Activated gamma-delta T cell treated with anti-CD3 and anti-CD28 coated beads, Interleukin-2, amount 50 U/mL, for 16 hours (primary cell): ENCODE results near the gene MYCT1.
"Not testable (repeated sequence)": the region's sequence is repeated elsewhere in the genome, so short reads cannot be mapped to it uniquely, and the experiment has no call there.

Experiments used
- DNase-seq: peaks from one replicate; pipeline ENCODE4 v3.0.0-alpha.2; 2020; ENCODE audit warnings: low read depth

MYCT1 gene, protein sequence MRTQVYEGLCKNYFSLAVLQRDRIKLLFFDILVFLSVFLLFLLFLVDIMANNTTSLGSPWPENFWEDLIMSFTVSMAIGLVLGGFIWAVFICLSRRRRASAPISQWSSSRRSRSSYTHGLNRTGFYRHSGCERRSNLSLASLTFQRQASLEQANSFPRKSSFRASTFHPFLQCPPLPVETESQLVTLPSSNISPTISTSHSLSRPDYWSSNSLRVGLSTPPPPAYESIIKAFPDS

DNA sequence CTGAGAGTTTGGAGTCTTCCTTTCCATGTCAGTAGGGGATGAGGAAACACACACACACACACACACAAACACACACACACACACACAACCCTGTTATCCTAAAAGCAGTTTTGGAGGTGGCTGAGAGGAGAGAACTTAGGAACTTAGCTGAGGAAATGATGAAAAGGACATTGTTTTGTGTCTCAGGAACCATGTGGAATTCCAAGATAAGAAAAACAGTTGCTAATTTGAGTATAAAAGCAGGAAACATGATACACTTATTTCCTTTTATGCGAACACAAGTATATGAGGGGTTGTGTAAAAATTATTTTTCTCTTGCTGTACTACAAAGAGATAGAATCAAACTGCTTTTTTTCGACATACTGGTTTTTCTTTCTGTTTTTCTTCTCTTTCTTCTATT, at the start of gene MYCT1:
MYCT1 (plus strand) TSS at position 264 of the 400 bp plus-strand sequence; CDS start at position 270, 6 bp downstream.
- DNase-seq: no peak

- no peak for DNase-seq
Observed at GRCh38 chr6:152648105-152648504, 49.6 kb upstream of the MYCT1 start.

DNA sequence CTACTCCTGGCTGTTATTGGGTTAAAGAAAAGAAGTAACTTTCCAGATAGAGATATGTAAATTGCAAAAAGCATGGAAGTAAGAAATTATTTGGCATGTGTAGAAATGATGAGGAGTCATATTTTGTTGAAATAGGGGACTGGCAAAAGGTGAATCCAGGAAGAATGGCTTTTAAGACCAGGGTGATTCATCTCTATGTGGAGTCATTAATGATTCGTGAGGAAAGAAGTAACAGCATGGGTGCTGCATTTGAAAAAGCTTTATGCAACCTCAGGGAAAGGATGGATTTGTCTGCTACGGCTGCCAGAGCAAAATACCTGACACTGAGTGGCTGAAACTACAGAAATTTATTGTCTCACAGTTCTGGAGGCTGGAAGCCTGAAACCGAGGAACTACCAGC, 45.7 kb upstream of the MYCT1 start:
- DNase-seq: no peak

- no peak for DNase-seq
Observed at GRCh38 chr6:152661776-152662175, 35.9 kb upstream of the MYCT1 start.

DNA sequence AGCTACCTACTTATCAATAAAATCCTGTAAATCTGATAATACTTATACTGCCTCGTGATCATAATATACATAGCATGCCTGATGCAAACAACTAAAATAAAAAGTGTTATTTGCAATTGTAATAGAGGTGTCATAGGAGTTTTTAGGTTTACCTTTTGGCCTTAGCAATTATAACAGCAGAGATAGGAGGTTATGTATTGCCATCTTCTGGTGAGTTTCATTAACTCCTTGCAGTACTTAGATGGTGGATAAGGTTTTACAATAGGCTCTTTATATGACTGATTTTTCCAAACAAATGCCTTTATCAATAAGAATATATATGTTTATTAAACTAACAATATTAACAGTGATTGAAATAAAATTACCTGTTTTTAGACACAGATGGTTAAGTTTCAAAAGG, 27.8 kb upstream of the MYCT1 start:
- DNase-seq: no peak

- no peak for DNase-seq
Observed at GRCh38 chr6:152671171-152671570, 26.5 kb upstream of the MYCT1 start.

GRCh38 chr6:152673236-152673635, 24.5 kb upstream of the MYCT1 start:
- no peak for DNase-seq

- no peak for DNase-seq
Observed at GRCh38 chr6:152680151-152680550, 17.5 kb upstream of the MYCT1 start.

DNA sequence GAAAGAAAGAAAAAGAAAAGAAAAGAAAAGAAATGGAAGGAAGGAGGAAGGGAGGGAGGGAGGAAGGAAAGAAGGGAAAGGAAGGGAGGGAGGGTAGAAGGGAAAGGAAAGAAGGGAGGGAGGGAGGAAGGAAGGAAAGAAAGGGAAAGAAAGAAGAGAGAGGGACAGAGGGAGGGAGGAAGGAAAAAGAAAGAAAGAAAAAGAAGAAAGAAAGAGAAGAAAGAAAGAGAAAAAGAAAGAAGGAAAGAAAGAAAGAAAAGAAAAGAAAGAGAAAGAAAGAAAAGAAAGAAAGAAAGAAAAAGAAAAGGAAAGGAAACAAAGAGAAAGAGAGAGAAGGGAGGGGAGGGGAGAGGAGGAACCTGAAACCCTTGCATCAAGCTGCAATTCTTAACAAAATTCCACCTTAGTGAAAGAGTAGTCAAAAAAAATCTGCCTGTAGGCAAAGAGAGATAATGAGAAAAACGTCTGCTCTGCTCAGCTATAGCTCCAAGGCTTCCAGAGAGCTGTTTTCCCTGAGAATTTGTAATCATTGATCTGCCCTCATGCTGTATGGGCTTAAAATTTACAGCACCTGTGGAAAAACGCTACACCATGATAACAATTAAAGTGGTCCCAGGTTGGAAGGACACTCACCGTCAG, 16.7 kb upstream of the MYCT1 start:
- no peak for DNase-seq

GRCh38 chr6:152682141-152682540, 15.6 kb upstream of the MYCT1 start:
- DNase-seq: no peak

DNA sequence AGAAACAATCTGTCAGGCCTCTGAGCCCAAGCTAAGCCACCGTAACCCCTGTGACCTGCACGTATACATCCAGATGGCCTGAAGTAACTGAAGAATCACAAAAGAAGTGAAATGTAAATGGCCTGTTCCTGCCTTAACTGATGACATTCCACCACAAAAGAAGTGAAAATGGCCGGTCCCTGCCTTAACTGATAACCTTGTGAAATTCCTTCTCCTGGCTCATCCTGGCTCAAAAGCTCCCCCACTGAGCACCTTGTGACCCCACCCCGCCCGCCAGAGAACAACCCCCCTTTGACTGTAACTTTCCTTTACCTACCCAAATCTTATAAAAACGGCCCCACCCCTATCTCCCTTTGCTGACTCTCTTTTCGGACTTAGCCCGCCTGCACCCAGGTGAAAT, 14.8 kb upstream of the MYCT1 start:
- DNase-seq: not testable (repeated sequence)

DNA sequence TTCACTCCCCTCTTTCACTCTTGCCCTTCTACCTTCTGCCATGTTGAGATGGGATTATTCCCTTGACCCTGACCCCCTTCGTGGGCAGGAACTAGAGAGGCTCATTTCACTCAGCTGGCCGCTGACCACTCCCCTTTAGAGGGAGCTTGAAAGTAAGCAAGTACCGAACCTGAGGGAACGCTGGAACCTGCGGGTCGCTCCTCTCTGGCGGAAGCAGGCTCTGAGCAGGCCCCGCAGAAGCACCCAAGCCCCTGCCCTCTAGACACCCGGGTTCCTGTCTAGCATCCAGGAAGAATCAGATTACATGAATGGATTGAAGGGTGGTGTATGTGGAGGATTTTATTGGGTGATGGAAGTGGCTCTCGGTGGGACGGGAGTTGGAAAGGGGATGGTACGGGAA, 11.9 kb upstream of the MYCT1 start:
- no peak for DNase-seq

DNA sequence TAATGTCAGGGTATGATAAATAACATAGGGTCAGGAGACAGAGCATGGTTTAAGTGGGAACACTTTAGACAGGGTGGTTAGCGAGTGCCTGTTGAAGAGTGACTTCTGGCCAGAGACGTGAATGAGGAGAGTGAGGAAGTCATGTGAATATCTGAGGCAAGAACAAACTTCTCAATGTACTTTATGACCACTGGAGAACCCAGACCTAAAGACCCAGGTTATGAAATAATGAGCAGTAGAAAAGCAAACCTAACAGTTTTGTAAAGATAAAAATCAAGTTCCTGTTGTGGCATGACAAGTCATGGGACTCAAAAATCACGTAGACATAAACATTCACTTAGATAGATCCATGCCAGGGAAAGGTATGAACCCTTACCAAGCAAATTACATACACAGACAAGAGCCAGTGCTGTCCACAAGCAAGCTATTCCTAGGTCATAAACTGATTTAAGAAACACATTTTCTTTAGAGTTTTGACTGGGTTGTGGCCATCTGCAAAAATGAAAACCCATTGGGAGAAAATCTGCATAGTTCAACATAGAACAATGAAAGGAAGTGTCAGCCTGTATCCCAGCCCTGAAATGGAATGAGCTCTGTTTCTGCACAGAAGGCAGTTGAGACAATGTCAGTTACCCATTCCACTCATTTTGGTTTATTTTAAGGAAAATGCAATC, 2.2 kb upstream of the MYCT1 start:
- DNase-seq: no peak

GRCh38 chr6:152696522-152696921, 1.2 kb upstream of the MYCT1 start:
- DNase-seq: no peak

GRCh38 chr6:152698692-152699091, 995 bp downstream of the MYCT1 start:
- DNase-seq: no peak

GRCh38 chr6:152700427-152700826, 2.7 kb downstream of the MYCT1 start:
- DNase-seq: no peak

DNA sequence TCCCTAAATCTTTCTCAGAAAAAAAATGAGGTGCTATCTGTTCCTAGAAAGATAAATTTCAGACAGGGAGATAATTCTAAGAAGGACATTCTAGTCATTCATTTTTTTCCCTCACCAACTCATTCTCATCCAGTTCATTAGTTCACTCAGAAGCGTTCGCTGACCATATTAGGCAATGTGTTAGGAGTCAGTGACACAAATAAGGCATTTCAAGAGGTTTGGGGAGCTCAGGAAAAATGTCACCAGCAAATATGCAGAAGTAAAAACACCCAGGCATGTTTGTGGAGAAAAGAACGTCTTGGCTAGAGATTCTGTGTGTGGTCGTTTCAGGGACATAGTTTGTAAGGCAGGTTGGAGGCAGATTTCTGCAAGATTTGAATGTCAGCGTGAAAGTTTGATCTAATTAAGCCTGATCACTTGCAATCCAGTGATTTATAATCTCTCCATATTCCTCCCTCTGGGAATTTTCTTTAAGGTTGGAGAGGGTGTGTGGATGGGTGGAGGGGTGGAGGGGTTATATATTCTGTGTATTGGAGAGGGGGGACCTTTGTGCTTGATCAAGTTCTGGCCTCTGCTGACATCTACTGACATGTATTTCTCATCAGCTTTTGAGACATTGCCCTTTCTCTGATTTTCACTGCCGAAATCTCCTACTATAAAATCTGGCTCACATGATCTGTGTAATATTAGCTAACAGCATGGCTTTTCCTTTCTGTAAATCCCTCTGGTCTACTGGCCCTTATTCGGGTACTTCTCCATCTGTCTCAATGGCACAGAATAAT, 3.6 kb downstream of the MYCT1 start:
- no peak for DNase-seq

DNA sequence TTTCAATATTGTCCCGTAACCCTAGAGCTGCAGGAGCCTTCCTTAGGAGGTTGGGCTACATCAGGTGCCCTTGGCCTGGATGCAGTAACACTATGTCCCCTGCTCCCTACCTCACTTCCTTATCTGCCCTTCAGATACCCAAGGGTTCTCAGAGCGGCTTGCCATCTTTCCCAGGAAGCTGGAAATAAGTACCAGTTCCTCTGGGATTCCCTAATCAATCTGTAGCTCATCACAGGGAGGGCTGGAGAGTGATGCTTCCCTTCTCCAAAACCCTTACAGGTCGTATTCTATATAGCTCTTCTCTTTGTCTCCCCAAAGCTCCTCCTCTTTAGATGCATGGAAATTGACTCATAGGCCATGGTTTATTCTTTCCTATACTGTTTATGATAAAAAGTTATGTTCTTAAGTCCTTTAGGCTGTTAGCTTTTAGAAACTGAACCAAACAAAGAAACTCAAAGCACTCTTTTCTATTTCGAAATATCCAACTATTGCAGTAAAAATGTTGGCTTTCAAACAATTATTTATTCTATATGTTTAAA, 4.2 kb downstream of the MYCT1 start:
- DNase-seq: no peak

DNA sequence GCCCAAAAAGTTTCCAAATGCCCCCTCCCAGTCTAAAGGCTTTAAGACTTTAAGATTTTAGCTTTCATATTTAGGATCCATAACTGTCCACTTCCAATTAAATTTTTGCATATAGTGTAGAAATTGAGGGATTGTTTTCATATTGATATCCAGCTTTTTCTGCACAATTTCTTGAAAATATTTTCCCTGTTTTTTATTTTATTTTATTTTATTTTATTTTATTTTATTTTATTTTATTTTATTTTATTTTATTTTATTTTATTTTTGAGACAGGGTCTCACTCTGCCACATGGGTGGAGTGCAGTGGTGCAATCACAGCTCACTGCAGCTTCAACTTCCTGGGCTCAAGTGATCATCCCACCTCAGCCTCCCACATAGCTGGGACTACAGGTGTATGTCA, 6.1 kb downstream of the MYCT1 start:
- DNase-seq: not testable (repeated sequence)

DNA sequence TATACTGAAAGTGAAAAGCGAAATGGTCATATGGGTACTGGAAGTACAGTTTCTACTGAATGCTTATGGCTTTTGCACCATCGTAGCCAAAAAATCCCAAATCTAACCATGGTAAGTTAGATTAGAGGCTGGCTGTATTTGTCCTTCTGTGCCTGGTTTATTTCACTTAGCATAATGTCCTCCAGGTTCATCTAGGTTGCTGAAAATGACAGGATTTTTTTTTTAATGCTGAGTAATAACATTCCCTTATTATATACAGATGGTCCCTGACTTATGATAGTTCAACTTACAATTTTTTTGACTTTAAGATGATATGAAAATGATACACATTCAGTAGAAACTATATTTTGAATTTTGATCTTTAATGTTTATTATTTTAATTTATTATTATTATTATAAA, 7.6 kb downstream of the MYCT1 start:
- DNase-seq: no peak

GRCh38 chr6:152716322-152716721, 18.6 kb downstream of the MYCT1 start:
- DNase-seq: no peak

GRCh38 chr6:152720974-152721373, 23.3 kb downstream of the MYCT1 start:
- no peak for DNase-seq
